ENCODE results near the gene SIK2.

The SIK2 gene

DNA sequence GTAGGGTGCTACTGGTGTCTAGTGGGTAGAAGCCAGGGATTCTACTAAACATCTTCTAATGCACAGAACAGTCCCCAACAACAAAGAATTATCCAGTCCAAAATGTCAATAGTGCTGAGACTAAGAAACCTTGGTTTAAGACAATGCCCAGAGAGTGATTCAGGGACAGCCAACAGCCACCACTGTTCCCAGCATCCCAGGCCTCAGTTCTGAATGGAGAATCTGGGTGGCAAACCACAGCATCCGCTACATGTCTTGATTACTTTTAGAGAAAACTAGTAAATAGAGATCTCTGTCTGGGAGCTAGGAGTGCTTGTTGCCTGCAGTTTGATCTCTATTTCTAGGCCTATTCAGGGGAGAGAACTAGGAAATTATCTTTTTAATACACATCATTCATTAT is 20.9 kb upstream of the SIK2 start:
- Histone ChIP-seq H3K9me3 (ENCODE audit: control insufficient read depth, low read length) (no peaks in the 10 kb centered on the region), H3K27ac (ENCODE audit: insufficient read depth, low read length, poor library complexity, severe bottlenecking) (no peak overlapping the region), H3K36me3 (ENCODE audit: control insufficient read depth, insufficient read depth, low read length) (no peaks in the 10 kb centered on the region), H3K4me1 (ENCODE audit: control insufficient read depth, insufficient read depth, low read length, poor library complexity, severe bottlenecking) (no peaks in the 10 kb centered on the region), H3K4me3 (ENCODE audit: insufficient read depth, low read depth, low read length, poor library complexity, severe bottlenecking) (no peak overlapping the region), H3K27me3 (replicated peaks; ENCODE audit: control insufficient read depth, insufficient read depth, low read length, poor library complexity, severe bottlenecking) (no peaks in the 10 kb centered on the region)
- DNase-seq: no peak

DNA sequence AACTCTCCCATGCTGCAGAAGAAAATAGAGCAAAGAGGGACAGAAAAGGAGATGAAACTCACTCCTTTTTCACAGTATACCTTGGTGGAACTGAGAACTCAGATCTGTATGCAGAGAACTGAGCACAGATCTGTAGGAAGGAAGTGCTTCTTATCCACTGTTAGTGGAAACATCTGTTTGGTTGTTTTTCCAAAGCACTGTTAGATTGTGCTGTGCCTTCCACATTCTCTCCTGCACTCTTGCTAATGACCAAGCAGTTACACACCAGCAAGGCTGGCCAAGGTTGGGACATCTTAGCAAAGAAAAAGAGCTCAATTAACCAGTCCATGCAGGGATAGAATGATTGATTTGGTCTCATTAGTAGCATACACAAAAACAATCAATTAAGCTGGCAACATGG is 20.1 kb upstream of the SIK2 start:
- Histone ChIP-seq H3K27me3 (replicated peaks; ENCODE audit: control insufficient read depth, insufficient read depth, low read length, poor library complexity, severe bottlenecking) (no peaks in the 10 kb centered on the region), H3K9me3 (ENCODE audit: control insufficient read depth, low read length) (no peaks in the 10 kb centered on the region), H3K27ac (ENCODE audit: insufficient read depth, low read length, poor library complexity, severe bottlenecking) (no peak overlapping the region), H3K4me3 (ENCODE audit: insufficient read depth, low read depth, low read length, poor library complexity, severe bottlenecking) (no peak overlapping the region), H3K4me1 (ENCODE audit: control insufficient read depth, insufficient read depth, low read length, poor library complexity, severe bottlenecking) (no peaks in the 10 kb centered on the region), H3K36me3 (ENCODE audit: control insufficient read depth, insufficient read depth, low read length) (no peaks in the 10 kb centered on the region)
- no peak for DNase-seq

DNA sequence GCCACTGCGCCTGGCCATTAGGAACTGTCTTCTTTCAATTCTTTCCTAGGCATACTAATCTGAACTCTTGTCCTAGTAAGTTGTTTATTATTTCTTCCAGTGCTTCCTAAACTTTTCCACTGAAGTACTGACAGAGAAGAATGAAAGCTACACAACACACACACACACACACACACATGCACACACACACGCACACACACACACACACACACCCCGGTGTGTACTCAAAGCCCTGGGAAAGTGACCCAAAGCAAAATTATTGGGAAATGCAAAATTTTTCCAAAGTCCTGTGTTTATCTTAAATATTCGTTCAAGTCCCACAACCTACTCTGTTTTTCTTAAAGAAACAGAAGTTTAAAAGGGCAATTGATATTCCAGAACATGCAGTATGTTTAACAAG is 19.4 kb upstream of the SIK2 start:
- H3K4me1 ChIP-seq (ENCODE audit: control insufficient read depth, insufficient read depth, low read length, poor library complexity, severe bottlenecking): no peaks in the 10 kb centered on the region
- no peaks in the 10 kb centered on the region for H3K36me3 ChIP-seq (ENCODE audit: control insufficient read depth, insufficient read depth, low read length)
- no peaks in the 10 kb centered on the region for H3K27me3 ChIP-seq (replicated peaks; ENCODE audit: control insufficient read depth, insufficient read depth, low read length, poor library complexity, severe bottlenecking)
- DNase-seq: no peak
- no peak overlapping the region for H3K27ac ChIP-seq (ENCODE audit: insufficient read depth, low read length, poor library complexity, severe bottlenecking)
- no peaks in the 10 kb centered on the region for H3K9me3 ChIP-seq (ENCODE audit: control insufficient read depth, low read length)
- no peak overlapping the region for H3K4me3 ChIP-seq (ENCODE audit: insufficient read depth, low read depth, low read length, poor library complexity, severe bottlenecking)

DNA sequence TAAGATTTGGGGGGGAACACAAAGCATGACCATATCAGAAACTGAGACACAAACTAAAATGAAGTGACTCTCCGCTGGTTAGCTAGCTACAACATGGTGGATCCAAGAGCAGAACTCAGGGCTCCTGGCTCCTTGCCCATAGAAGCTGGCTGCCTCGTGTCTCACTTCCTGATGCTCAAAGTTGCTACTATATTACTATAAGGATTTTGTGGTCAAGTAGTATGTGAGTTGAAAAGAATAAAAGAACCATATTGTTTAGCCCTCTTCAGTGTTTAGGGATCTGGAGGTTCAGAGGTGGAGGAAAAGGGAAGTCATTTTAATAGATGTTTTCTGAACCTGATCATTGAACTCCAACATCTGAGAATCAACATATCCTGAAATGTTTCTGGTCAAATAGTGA is 16.9 kb upstream of the SIK2 start:
- Histone ChIP-seq H3K27me3 (replicated peaks; ENCODE audit: control insufficient read depth, insufficient read depth, low read length, poor library complexity, severe bottlenecking) (no peaks in the 10 kb centered on the region), H3K4me1 (ENCODE audit: control insufficient read depth, insufficient read depth, low read length, poor library complexity, severe bottlenecking) (no peaks in the 10 kb centered on the region), H3K27ac (ENCODE audit: insufficient read depth, low read length, poor library complexity, severe bottlenecking) (no peak overlapping the region), H3K36me3 (ENCODE audit: control insufficient read depth, insufficient read depth, low read length) (no peaks in the 10 kb centered on the region), H3K9me3 (ENCODE audit: control insufficient read depth, low read length) (no peaks in the 10 kb centered on the region), H3K4me3 (ENCODE audit: insufficient read depth, low read depth, low read length, poor library complexity, severe bottlenecking) (no peak overlapping the region)
- no peak for DNase-seq

DNA sequence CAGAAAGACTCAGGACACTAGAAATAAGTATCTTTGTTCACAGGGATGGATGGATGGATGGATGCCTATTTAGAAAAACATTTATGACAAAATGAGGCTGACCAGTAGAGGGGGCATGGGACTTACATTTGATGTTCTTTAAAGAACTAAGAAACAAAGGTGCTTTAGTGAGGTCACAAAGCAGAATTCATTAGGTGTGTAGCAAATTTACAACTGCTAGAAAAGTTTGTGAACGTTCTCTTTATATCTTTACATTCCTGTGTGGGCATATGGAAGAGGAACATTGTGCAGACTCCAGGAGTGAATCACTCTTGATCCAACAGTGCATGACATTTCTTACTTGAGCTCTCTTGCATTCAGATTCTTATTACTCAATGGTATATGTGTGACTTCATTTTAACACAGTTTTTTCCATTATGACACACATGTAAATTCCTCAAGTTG is 15.8 kb upstream of the SIK2 start:
- peak in 1 of 3 donors; percentile 36 for DNase-seq
- Histone ChIP-seq H3K4me1 (ENCODE audit: control insufficient read depth, insufficient read depth, low read length, poor library complexity, severe bottlenecking) (no peaks in the 10 kb centered on the region), H3K27ac (ENCODE audit: insufficient read depth, low read length, poor library complexity, severe bottlenecking) (no peak overlapping the region), H3K9me3 (ENCODE audit: control insufficient read depth, low read length) (no peaks in the 10 kb centered on the region), H3K36me3 (ENCODE audit: control insufficient read depth, insufficient read depth, low read length) (no peaks in the 10 kb centered on the region), H3K4me3 (ENCODE audit: insufficient read depth, low read depth, low read length, poor library complexity, severe bottlenecking) (no peak overlapping the region), H3K27me3 (replicated peaks; ENCODE audit: control insufficient read depth, insufficient read depth, low read length, poor library complexity, severe bottlenecking) (no peaks in the 10 kb centered on the region)

DNA sequence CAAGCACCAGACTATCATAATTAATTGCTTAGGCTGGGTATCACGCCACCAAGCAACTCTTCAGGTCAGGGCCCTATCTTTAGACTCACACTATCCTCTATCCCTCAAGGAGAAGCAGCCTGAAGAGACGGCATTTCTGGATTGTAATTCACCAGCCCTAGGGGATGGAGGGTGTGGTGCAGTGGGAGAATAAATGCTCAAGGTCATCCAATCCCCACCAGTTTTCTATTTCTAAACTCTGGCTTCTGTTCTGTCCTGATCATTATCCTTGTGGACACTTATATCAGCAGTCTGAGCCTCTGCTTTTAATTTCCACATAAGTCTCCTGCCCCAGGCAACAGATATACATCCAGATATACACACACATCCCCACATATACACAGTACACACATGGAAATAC is 13.1 kb upstream of the SIK2 start:
- Histone ChIP-seq H3K27ac (ENCODE audit: insufficient read depth, low read length, poor library complexity, severe bottlenecking) (no peak overlapping the region), H3K27me3 (replicated peaks; ENCODE audit: control insufficient read depth, insufficient read depth, low read length, poor library complexity, severe bottlenecking) (no peaks in the 10 kb centered on the region), H3K4me3 (ENCODE audit: insufficient read depth, low read depth, low read length, poor library complexity, severe bottlenecking) (no peak overlapping the region), H3K9me3 (ENCODE audit: control insufficient read depth, low read length) (no peaks in the 10 kb centered on the region), H3K36me3 (ENCODE audit: control insufficient read depth, insufficient read depth, low read length) (no peaks in the 10 kb centered on the region), H3K4me1 (ENCODE audit: control insufficient read depth, insufficient read depth, low read length, poor library complexity, severe bottlenecking) (no peaks in the 10 kb centered on the region)
- no peak for DNase-seq

DNA sequence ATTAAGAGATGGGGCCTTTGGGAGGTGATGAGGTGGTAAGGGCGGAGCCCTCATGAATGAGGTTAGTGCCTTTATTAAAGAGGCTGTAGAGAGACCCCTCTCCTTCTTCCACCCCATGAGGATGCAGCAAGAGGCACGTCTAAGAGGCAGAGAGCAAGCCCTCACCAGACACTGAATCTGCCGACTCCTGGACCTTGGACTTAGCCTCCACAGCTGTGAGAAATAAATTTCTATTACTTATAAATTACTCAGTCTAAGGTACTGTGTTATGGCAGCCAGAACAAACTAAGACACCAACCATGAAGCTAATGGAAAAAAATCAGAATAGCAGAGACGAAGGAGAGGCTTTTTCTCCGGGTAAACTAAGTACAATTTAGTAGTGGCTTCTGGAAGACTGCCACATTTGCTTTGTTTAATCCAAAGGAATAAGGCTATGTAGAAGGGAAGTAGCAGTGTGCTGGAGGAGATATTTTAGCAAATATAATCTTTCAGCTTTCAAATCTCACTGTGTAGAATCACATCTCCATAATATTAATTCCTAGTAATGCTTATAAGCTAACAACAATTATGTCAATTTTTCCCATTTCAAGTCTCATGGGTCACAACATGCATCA is 12.3 kb upstream of the SIK2 start:
- Histone ChIP-seq H3K4me1 (ENCODE audit: control insufficient read depth, insufficient read depth, low read length, poor library complexity, severe bottlenecking) (no peaks in the 10 kb centered on the region), H3K36me3 (ENCODE audit: control insufficient read depth, insufficient read depth, low read length) (no peaks in the 10 kb centered on the region), H3K4me3 (ENCODE audit: insufficient read depth, low read depth, low read length, poor library complexity, severe bottlenecking) (no peak overlapping the region), H3K27me3 (replicated peaks; ENCODE audit: control insufficient read depth, insufficient read depth, low read length, poor library complexity, severe bottlenecking) (no peaks in the 10 kb centered on the region), H3K9me3 (ENCODE audit: control insufficient read depth, low read length) (no peaks in the 10 kb centered on the region), H3K27ac (ENCODE audit: insufficient read depth, low read length, poor library complexity, severe bottlenecking) (no peak overlapping the region)
- no peak for DNase-seq

DNA sequence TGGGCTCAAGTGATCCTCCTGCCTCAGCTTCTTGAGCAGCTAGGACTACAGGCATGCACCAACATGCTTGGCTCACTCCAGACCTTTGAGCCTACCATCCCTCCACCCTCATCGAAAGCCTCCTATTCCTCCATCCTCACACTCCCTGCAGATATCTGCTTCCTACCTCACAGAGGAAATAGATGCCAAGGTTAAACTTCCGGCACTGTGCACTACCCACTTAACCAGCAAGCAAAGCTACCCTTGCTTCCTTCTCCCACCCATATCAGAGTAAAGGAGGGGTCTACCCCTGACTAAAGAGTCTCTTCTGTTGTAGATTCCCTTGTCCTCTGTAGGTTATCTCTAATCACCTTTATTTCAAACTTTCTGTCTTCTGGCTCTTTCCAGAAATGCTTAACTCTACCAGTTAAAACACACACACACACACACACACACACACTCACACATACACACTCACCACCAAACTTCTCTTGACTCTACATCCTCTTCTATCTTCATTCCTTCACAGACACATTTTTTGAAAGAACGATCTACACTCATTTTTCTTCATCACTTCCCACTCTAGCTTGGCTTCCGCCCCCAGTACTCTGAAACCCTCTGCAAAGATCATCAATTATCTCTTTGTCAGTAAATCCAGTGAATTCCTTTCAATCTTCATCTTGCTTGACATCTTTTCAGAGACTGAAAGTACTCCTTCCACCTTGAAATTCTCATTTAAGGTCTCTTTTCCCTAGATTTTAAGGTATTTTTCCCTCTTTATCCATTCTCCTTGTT is 10.9 kb upstream of the SIK2 start:
- DNase-seq: no peak
- Histone ChIP-seq H3K4me3 (ENCODE audit: insufficient read depth, low read depth, low read length, poor library complexity, severe bottlenecking) (no peak overlapping the region), H3K4me1 (ENCODE audit: control insufficient read depth, insufficient read depth, low read length, poor library complexity, severe bottlenecking) (no peaks in the 10 kb centered on the region), H3K36me3 (ENCODE audit: control insufficient read depth, insufficient read depth, low read length) (no peaks in the 10 kb centered on the region), H3K27me3 (replicated peaks; ENCODE audit: control insufficient read depth, insufficient read depth, low read length, poor library complexity, severe bottlenecking) (no peaks in the 10 kb centered on the region), H3K27ac (ENCODE audit: insufficient read depth, low read length, poor library complexity, severe bottlenecking) (no peak overlapping the region), H3K9me3 (ENCODE audit: control insufficient read depth, low read length) (no peaks in the 10 kb centered on the region)

DNA sequence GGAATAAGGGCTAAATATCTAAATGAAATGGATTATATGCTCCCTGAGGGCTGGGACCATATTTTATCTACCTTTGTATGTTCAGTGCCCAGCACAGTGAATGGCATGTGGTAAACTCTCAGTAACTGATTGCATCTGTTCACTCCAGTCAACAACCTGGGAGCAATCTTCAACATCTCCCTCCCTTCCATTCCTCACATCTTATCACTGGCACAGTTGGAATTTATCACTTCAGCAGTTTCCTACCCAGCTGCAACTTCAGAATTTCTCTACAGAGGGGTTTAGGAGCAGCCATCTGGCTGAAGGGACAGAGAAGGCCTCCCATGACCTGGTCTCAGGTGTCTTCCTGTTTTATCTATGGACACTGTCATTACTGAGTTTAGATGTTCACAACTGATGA is 9.8 kb upstream of the SIK2 start:
- no peak for DNase-seq
- no peak overlapping the region for H3K4me3 ChIP-seq (ENCODE audit: insufficient read depth, low read depth, low read length, poor library complexity, severe bottlenecking)
- no peaks in the 10 kb centered on the region for H3K9me3 ChIP-seq (ENCODE audit: control insufficient read depth, low read length)
- H3K4me1 ChIP-seq (ENCODE audit: control insufficient read depth, insufficient read depth, low read length, poor library complexity, severe bottlenecking): no peaks in the 10 kb centered on the region
- H3K36me3 ChIP-seq (ENCODE audit: control insufficient read depth, insufficient read depth, low read length): no peaks in the 10 kb centered on the region
- H3K27me3 ChIP-seq (replicated peaks; ENCODE audit: control insufficient read depth, insufficient read depth, low read length, poor library complexity, severe bottlenecking): no peaks in the 10 kb centered on the region
- no peak overlapping the region for H3K27ac ChIP-seq (ENCODE audit: insufficient read depth, low read length, poor library complexity, severe bottlenecking)

DNA sequence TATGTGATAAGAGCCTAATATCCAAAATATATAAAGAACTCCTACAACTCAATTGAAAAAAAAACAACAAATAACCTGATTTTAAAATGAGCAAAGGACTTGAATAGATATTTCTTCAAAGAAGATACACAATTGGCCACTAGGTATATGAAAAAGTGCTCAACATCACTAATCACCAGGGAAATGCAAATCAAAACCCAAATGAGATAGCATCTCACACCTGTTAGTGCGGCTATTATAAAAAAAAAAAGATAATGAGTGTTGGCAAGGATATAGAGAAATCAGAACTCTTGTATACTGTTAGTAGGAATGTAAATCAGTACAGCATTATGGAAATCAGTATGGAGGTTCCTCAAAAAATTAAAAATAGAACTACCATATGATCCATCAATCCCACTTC is 5.9 kb upstream of the SIK2 start:
- no peaks in the 10 kb centered on the region for H3K9me3 ChIP-seq (ENCODE audit: control insufficient read depth, low read length)
- H3K27me3 ChIP-seq (replicated peaks; ENCODE audit: control insufficient read depth, insufficient read depth, low read length, poor library complexity, severe bottlenecking): no peaks in the 10 kb centered on the region
- H3K27ac ChIP-seq (ENCODE audit: insufficient read depth, low read length, poor library complexity, severe bottlenecking): no peak overlapping the region
- no peaks in the 10 kb centered on the region for H3K36me3 ChIP-seq (ENCODE audit: control insufficient read depth, insufficient read depth, low read length)
- peaks cover 3% of the 10 kb centered on the region for H3K4me1 ChIP-seq (ENCODE audit: control insufficient read depth, insufficient read depth, low read length, poor library complexity, severe bottlenecking)
- no peak overlapping the region for H3K4me3 ChIP-seq (ENCODE audit: insufficient read depth, low read depth, low read length, poor library complexity, severe bottlenecking)
- DNase-seq: no peak
